ENCODE measurements around the gene ERI3. TPM values are rescaled to one million over a fixed set of nuclear protein-coding genes. Genes with fewer than 3 reads are reported as not detected.

The ERI3 gene
- total and polyA plus RNA-seq, 2 of the 4 experiments (the other 2 are of a cell fraction) = 56.6 to 70.9 TPM

- Histone ChIP-seq H3K23ac (ENCODE audit: low read depth, low read length) (no peak overlapping the region), H2AFZ (replicated peaks; ENCODE audit: low read length, poor library complexity) (no peak overlapping the region), H2BK20ac (ENCODE audit: low read depth, low read length) (no peak overlapping the region), H3K56ac (ENCODE audit: extremely low read depth, insufficient read depth, low read length) (no peak overlapping the region), H3K4me2 (ENCODE audit: low read depth, low read length) (no peak overlapping the region), H3K4me3 (ENCODE audit: insufficient read depth, low read depth, low read length) (no peak overlapping the region), H2AK5ac (ENCODE audit: low read depth, low read length) (no peak overlapping the region), H4K5ac (ENCODE audit: low read depth, low read length) (no peak overlapping the region), H2BK15ac (ENCODE audit: low read depth, low read length) (no peak overlapping the region), H3K79me1 (ENCODE audit: low read depth in 1 of 2, low read length in 2 of 2) (peaks cover 13 to 17% of the 10 kb centered on the region in 2 experiments), H4K20me1 (ENCODE audit: insufficient read depth, low read length) (peaks cover 13% of the 10 kb centered on the region), H4K91ac (ENCODE audit: insufficient read depth, low read depth, low read length) (no peak overlapping the region), H3K27me3 (ENCODE audit: control insufficient read depth, insufficient read depth, low read length) (no peaks in the 10 kb centered on the region), H3K9me3 (ENCODE audit: control insufficient read depth, insufficient read depth, low read length) (no peaks in the 10 kb centered on the region), H2BK120ac (ENCODE audit: low read depth, low read length) (no peak overlapping the region), H4K8ac (ENCODE audit: low read depth in 2 of 2, low read length in 2 of 2) (no peak overlapping the region), H3K36me3 (ENCODE audit: control insufficient read depth, insufficient read depth, low read length) (peaks cover 24% of the 10 kb centered on the region), H3K14ac (replicated peaks; ENCODE audit: low read depth, low read length) (no peak overlapping the region), H3K9me1 (ENCODE audit: insufficient read depth, low read length) (peaks cover 10% of the 10 kb centered on the region), H3K9ac (ENCODE audit: low read depth, low read length) (no peak overlapping the region), H3K4ac (ENCODE audit: low read depth, low read length) (no peak overlapping the region), H2BK5ac (ENCODE audit: low read depth, low read length, poor library complexity, severe bottlenecking) (no peak overlapping the region), H3K18ac (ENCODE audit: low read depth, low read length) (no peak overlapping the region), H3K4me1 (ENCODE audit: control insufficient read depth, insufficient read depth, low read length) (peaks cover 13% of the 10 kb centered on the region), H3K27ac (ENCODE audit: insufficient read depth, low read length) (no peak overlapping the region), H2AK9ac (replicated peaks; ENCODE audit: low read depth, low read length, poor library complexity) (no peak overlapping the region)
- in situ Hi-C loops (cut with MboI; ENCODE audit: low sequenced_read_pairs) (no loop called here), intact Hi-C loops (cut with micrococcal nuclease) (no loop called here), dilution Hi-C loops (cut with HindIII; ENCODE audit: low sequenced_read_pairs, unreplicated experiment) (no loop called here)
- CTCF ChIA-PET = no interaction called here
- ATAC-seq (ENCODE audit: low read depth) (no peak), DNase-seq (no peak)
- POLR2A ChIA-PET (ENCODE audit: unreplicated experiment) = no interaction called here
- no TSS peak for BruUV-seq (replicated peaks)
- WGBS, 2 experiments (ENCODE audit: extremely low coverage in 2 of 2, insufficient read length in 1 of 2) = 91% methylated on average over 6 of the region's 9 CpGs; no CpG with 5 or more reads in 1 of the 2 experiments
- no peak for TF ChIP-seq NFE2L2 (IDR thresholded peaks at IDR 0.05; ENCODE audit: low read depth, low read length)
- no peak for TF ChIP-seq RAD21 (IDR thresholded peaks at IDR 0.05; ENCODE audit: low read length)
- TF ChIP-seq POLR2A (IDR thresholded peaks at IDR 0.05; ENCODE audit: low read depth, low read length) = no peak
- no peak for TF ChIP-seq RCOR1 (IDR thresholded peaks at IDR 0.05; ENCODE audit: insufficient replicate concordance, low read length)
- no peak for TF ChIP-seq BHLHE40 (IDR thresholded peaks at IDR 0.05; ENCODE audit: low read depth, low read length)
- TF ChIP-seq MXI1 (IDR thresholded peaks at IDR 0.05; ENCODE audit: borderline replicate concordance, low read depth, low read length) = no peak
- TF ChIP-seq FOS (IDR thresholded peaks at IDR 0.05; ENCODE audit: low read depth, low read length) = no peak
- no peak for TF ChIP-seq SMC3 (IDR thresholded peaks at IDR 0.05; ENCODE audit: low read depth, low read length)
- TF ChIP-seq CTCF (conservative IDR thresholded peaks at IDR 0.05; ENCODE audit: low read depth, low read length) = no peak
- TF ChIP-seq USF2 (IDR thresholded peaks at IDR 0.05; ENCODE audit: low read depth, low read length) = no peak
- no peak for TF ChIP-seq CHD1 (IDR thresholded peaks at IDR 0.05; ENCODE audit: low read depth, low read length)
Observed at GRCh38 chr1:44332505-44332904, 22.6 kb downstream of the ERI3 start.

Measured in IMR-90 (cell line).